Measurements from ENCODE around the gene NFKBIL1.

The NFKBIL1 gene

GRCh38 chr6:31559606-31559957 lies 12.2 kb downstream of the NFKBIL1 start:
- TF ChIP-seq, protein P1, sequence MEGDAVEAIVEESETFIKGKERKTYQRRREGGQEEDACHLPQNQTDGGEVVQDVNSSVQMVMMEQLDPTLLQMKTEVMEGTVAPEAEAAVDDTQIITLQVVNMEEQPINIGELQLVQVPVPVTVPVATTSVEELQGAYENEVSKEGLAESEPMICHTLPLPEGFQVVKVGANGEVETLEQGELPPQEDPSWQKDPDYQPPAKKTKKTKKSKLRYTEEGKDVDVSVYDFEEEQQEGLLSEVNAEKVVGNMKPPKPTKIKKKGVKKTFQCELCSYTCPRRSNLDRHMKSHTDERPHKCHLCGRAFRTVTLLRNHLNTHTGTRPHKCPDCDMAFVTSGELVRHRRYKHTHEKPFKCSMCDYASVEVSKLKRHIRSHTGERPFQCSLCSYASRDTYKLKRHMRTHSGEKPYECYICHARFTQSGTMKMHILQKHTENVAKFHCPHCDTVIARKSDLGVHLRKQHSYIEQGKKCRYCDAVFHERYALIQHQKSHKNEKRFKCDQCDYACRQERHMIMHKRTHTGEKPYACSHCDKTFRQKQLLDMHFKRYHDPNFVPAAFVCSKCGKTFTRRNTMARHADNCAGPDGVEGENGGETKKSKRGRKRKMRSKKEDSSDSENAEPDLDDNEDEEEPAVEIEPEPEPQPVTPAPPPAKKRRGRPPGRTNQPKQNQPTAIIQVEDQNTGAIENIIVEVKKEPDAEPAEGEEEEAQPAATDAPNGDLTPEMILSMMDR (IDR thresholded peaks at IDR 0.05; ENCODE audit: insufficient read depth, low read length, missing control alignments): no peak
- no peak overlapping the region for H3K4me3 ChIP-seq (ENCODE audit: low read depth, low read length)
- no peak for DNase-seq (ENCODE audit: low read depth, low spot score)
- ChIA-PET CTCF (interaction anchor here (1.3 to 38.4 kb wide), 4 partner anchors 10 to 64 kb away, joined by 3 to 1569 read pairs (median 10); partner anchors contain the start of genes ATP6V1G2, LST1, LTB and NCR3), POLR2A (interaction anchor here (0.6 to 0.9 kb wide), 2 partner anchors 12 to 136 kb away, joined by 3 read pairs; partner anchors contain the start of gene NFKBIL1)

DNA sequence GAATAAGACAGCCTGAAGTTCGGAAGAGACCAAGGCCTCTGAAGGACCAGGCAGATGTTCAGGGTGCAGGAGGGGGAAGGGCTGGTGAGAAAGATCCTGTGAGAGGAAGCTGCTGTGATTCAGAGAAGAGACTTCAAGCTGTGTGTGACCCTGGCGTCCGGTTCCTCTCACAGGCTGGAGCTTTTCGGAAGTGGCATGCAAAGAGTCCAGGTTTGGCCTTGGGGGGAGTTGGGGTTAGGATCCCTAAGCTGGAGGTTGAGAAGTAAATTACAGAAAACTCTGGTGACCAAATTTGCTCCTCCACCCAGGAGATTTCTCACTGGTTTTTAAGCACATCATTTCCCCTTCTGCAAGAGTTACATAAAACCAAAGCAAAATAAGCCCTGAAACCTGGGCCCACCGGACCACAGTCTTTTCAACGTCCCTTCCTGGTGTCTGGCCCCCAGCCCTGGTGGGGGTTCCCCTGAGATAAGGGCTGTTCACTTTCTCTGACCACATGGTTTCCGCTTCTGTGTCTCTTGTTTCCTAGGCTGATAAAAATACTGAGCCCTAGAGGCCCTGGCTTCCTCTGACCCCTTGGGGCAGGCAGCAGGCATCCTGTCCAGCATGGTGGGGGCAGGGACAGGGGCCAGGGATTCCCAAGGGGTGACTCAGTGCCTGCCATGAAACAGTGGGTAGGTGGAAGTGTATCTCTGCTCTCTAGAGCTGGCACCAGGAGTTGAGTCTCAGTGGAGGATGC lies 12.7 kb downstream of the NFKBIL1 start:
- ChIA-PET CTCF (interaction anchor here (0.6 to 38.4 kb wide), 5 partner anchors 8 to 65 kb away, joined by 3 to 1569 read pairs (median 3); partner anchors contain the start of genes ATP6V1G2, LST1, LTB and NCR3), POLR2A (interaction anchor here (0.6 kb wide), 1 partner anchor 135 kb away, joined by 3 read pairs; no protein-coding TSS in a partner anchor)
- H3K4me3 ChIP-seq (ENCODE audit: low read depth, low read length): no peak overlapping the region
- DNase-seq (ENCODE audit: low read depth, low spot score): no peak
- TF ChIP-seq, protein P1 (IDR thresholded peaks at IDR 0.05; ENCODE audit: insufficient read depth, low read length, missing control alignments): no peak

DNA sequence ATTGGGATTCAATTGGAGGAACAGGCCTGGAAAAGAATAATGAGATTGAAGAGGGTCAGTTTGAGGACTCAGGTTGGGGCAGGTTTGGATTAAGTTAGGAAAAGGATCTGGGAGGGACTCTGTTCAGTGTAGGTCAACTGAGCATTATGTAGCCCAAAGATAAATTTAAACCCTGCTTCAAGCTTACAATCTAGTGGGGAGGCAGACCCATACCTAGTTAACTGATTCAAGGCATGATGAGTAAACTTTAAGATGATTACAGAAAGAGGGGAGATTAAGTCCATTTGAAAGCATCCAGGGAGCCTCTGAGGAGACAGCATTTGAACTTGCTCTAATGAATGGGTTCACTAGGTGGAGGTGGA lies 13.3 kb downstream of the NFKBIL1 start:
- CTCF ChIA-PET: interaction anchor here (0.6 to 38.4 kb wide), 4 partner anchors 9 to 46 kb away, joined by 3 to 1569 read pairs (median 3); partner anchors contain the start of genes ATP6V1G2, LST1, LTB and NCR3

GRCh38 chr6:31567531-31568370 lies 20.3 kb downstream of the NFKBIL1 start:
- ChIA-PET POLR2A (interaction anchor here (1.6 kb wide), 1 partner anchor 13 kb away, joined by 4 read pairs; no protein-coding TSS in a partner anchor), CTCF (interaction anchor here (38.4 kb wide), 1 partner anchor 20 kb away, joined by 1569 read pairs; the partner anchor contains the start of genes LST1, LTB, NCR3 and TNF)
- DNase-seq (ENCODE audit: low read depth, low spot score): no peak
- TF ChIP-seq, protein P1 (IDR thresholded peaks at IDR 0.05; ENCODE audit: insufficient read depth, low read length, missing control alignments): no peak
- no peak overlapping the region for H3K4me3 ChIP-seq (ENCODE audit: low read depth, low read length)

More for the DNA sequence above, 13.3 kb downstream of the NFKBIL1 start:
- no peak overlapping the region for H3K4me3 ChIP-seq (ENCODE audit: low read depth, low read length)
- TF ChIP-seq, protein P1 (IDR thresholded peaks at IDR 0.05; ENCODE audit: insufficient read depth, low read length, missing control alignments): no peak
- DNase-seq (ENCODE audit: low read depth, low spot score): no peak
- POLR2A ChIA-PET: no interaction called here

DNA sequence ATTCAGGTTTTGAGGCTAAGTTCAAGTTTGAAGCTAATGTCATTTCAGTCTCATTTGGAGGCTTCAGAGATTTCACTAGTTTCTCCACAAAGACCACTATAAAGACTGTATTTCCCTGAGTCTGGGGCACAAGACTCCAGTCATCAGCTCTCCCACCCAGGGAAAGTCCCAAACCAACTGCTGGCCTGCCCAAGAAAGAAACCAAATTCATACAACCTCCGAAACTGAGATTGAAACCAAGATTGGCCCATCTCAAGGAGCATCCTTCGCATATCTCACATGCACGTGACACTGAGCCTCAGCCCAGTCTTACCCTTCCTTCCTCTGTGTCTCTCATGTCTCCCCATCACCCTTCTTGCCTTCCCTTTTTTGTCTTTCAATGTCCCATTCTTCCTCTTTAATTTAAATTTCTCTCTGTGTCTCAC lies 21.1 kb downstream of the NFKBIL1 start:
- ChIA-PET CTCF (interaction anchor here (38.4 kb wide), 1 partner anchor 20 kb away, joined by 1569 read pairs; the partner anchor contains the start of genes LST1, LTB, NCR3 and TNF), POLR2A (interaction anchor here (1.6 kb wide), 1 partner anchor 12 kb away, joined by 4 read pairs; no protein-coding TSS in a partner anchor)
- TF ChIP-seq, protein P1 (IDR thresholded peaks at IDR 0.05; ENCODE audit: insufficient read depth, low read length, missing control alignments): no peak
- no peak for DNase-seq (ENCODE audit: low read depth, low spot score)
- H3K4me3 ChIP-seq (ENCODE audit: low read depth, low read length): no peak overlapping the region

All from AG04449 (cell line).